DMS153 treated with DMSO at 0.1 percent for 48 hours (cell line): ENCODE measurements around the gene MDH1B.
A peak's percentile ranks its signal among the peaks of the same experiment; 100 is the strongest.
"Not testable (repeated sequence)": the region's sequence is repeated elsewhere in the genome, so short reads cannot be mapped to it uniquely, and the experiment has no call there.

Experiments
- DNase-seq: peaks from one replicate; lab custom pipeline; 2025; ENCODE audit not compliant: unreplicated experiment; lab: John Stamatoyannopoulos, UW

MDH1B gene

DNA sequence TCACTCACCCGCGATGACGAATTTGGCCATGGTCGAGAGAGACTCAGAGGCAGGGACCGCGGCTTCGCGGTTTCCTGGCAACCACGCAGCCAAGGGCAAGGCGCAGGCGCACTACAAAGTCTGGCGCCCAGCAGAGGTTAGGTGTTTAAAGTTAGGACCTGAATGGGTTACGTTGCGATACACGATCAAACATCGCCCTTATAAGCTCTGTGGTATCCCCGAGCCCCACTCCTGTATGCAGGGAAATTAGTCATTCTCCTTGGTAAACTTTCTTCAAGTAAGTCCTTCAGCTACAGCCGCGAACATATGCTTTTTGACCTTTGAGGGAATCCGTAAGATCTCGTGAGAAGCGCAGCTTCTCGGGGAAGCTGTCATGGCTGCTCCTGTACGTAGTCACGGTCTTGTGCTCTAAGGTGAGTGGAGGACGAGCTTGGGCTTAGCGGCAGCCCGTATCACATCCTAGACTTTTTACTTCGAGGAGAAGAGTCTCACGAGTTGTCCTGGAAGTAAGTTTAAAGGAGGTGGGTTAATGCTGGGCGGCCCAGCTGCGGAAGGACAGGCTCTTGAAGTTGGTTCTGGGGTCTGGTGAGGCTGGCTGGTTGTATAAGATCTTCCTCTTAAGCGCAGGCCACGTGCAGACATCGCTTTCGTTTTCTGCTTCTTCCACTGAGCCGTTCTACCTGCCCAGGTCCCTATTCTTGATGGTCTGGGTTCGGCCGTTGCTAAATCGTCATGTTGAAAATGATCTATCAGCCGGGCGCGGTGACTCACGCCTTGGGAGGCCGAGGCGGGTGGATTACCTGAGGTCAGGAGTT, at the start of gene MDH1B, which contains the start of gene FASTKD2:
MDH1B (minus strand) TSS at position 87 of the 815 bp plus-strand sequence; CDS start at position 30, 57 bp downstream.
FASTKD2 (plus strand) TSS at position 365 of the 815 bp plus-strand sequence. CDS start 1,088 bp downstream, outside the sequence.
- DNase-seq: peak; percentile 92

DNA sequence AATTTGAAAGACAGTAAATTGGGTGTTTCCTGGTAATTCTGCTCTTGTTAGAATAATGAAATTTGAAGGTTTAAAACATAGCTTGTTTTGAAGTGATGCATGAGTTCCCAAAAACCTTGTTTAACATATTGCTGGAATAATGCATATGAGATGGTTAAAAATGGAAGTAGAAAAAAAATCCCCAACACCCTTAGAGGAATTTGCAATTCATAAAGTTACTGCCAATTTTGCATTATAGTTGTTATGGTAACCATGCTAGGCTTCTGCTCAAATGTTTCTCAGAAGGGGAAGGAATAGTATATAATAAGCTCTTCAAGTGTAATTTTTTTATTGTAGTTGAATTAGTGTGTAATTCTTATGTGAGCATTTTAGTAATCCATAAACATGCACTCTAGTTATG, 49.4 kb upstream of the MDH1B start:
- DNase-seq: no peak

DNA sequence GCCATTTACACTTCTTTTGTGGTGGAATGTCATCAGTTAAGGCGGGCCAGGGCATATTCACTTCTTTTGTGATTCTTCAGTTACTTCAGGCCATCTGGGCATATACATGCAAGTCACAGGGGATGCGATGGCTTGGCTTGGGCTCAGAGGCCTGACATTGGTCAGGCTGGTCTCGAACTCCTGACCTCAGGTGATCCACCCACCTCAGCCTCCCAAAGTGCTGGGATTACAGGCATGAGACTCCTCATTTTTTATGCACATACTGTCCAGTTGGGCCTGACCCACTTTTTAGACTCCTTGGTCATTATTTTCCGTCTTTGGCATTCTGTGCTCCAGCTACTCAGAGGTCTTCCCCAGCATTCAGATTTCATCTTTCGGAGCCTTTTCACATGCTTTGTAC, 47.3 kb upstream of the MDH1B start:
- not testable (repeated sequence) for DNase-seq

DNA sequence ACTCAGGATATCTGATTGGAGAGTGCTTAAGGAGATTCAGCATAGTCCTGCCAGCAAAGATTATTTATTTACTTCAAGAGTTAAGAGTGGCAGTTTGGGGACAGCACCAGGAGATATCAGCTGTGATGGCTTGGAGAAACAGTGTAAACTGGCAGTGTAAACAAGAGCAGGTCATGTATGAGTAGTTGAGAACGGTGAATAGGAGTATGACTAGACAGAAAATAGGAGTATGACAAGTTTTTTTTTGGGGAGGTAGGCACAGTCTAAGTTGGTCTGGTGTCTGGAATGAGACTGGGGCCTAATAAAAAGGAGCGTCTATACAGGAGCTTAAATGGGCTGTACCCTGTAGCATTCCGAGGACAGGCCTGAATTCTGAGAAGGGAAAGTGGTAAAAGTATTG, 42.5 kb upstream of the MDH1B start:
- DNase-seq: not testable (repeated sequence)

DNA sequence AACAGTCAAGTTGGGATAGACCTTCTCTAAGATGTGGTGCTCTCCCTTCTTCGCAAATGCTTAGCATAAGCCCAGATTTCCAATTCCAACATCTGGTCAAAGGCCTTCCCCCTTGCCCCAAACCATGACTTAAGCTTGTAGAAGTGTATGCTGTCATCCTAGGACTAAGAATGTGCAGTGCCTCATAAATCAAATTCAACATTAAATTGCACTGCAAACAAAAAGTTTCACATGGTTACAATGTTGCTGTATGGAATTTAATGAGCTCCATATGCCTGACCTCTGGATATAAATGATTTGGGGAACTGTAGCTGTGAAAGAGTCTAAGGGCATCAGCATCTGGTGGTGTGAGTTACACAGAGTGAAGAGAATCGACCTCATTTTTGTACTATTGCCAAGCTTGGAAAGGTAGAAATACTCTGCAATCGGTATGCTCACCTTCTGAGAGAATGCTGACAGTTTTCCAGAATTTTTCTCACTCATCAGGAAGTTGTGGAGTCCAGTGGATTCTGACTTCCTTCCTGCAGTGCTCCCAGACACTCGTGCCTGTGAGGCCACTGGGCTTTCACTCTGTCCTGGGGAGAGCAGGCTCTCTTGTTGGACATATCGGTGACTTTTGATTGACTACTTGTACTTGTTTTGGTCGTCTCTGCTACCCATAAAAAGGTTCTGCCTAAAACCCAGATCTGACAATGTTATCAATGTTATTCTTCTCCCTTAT, 40.9 kb upstream of the MDH1B start:
- no peak for DNase-seq

DNA sequence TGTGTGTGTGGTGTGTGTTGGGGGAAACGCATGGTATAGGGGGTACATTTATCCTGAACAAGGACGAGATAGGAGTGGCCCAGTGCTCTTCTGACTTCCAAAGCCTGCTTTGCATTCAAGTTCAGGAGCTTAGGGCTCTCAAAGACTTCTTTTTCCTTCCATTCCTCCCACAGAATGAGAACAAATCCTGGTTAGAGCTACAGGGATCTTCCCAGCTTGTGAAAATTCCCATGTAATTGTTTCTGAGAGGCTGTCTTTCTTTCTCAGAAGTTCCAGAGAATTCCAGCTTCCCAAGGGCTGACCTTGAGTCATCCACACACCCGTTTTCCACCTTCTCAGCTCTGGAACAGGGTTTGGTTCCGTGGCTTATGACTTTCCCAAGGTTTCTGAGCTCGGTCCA, 39.2 kb upstream of the MDH1B start:
- no peak for DNase-seq

DNA sequence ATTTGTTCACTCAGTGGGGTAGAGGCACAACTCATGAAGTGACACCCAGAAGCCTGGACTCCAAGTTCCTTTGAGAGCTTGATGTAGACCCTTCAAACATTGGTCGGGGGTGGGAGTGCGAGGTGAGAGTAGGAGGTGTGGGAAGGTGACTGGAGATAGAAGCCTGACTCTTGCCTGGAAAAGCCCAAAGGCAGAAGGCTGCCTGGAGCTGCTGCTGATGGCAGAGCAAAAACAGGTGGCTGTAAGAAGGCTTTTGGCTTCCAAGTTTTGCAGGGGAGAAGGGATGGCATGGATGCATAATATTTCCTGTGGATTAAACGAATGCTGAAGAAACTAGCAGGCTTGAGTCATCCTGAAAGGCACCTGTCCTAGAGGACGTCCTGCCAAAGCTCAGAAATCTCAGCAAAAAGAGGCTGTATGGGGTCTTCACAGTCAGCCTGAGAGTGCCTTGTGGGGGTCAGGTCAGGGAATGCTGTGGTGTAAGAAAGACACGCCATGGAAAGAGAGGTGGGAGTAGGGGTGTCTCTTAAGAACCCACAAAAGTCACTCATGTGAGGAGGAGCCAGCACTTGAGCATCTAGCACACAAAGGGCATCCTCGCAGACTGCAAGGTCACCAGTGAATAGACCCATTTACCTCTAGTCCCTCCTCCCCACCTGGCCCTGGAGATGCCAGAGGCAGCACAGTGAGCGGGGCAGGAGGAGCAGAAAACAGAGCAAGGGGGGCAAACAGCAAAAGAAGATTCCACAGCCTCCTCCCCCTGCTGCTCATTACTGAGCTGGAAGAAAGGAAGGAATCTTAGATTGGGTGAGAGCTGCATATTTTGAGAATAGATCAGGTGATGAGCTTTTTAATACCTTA, 37.8 kb upstream of the MDH1B start:
- DNase-seq: no peak

DNA sequence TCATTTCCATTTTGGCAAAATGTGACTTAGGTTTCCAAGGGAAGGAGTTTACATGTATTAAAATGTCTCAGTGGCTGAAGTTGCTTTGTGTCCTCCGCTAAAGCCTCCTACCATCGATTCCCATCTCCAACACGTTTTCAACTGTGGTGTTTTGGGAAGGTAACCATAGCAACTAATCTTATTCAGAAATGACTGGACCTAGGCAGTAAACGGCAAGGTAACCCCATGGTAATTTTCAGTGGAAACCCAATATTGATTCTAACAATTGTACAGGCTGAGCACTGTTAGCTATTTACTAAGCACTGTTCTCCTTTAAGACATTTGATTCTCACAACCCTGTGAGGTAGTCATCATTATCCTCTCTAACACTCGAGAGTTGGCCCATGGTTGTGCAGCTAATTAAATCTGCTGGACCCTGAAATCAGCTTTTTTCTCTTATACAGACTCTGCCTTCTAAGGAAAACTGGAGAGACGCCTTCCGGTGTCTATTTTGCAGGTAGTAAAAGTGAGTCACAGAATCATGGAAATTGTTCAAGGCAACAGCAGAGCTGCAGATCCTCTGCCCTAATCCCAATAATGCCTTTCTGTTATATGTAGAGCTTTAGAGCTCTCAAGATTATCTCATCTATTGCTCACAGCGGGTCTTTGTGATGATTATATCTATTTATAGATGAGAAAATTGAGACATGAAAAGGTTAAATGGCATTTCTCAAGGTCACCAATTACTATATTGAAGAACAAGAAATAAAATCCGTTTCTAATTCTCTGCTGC, 36.5 kb upstream of the MDH1B start:
- DNase-seq: no peak

DNA sequence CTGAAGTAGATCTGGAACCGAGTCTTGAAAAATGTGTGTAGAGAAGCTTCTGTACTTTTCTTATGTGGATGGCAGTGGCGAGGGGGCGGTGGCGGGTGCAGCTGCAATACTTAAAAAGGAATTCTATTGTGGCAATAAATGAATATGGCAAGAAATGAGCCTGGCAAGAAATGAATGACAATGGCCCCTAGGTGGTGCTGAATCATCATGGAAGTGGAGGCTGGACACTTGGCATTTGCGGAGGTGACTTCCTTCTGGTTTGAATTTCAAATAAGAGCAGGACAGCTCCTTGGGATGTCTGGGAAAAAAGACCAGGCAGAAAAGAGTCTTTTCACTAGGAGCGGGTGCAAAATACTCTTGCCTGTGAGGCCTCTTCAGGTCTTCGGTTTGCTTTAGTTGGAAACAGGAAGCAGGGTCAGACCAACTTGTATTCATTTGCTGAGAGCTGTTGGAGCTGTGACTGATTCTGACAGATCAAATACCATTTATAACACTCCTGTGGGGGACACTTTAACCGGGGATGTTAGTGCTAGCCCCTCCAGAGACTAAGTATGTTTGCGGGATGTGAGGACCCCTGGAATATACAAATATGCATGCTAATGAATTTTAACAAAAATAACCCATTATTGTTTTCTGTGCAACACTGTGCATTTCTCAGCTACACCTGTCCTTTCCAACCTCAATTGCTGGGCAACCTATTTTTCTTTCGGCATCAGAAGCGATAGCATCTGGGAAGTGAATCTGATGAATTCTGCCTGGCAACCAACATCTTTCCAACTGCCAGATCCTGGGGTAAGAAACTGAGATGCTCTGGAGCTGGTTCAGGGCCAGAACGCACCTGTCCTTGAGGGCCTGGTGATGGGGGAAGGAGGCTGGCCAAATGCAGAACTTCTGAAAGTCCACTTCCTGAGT, 35.6 kb upstream of the MDH1B start:
- peak; percentile 49 for DNase-seq

DNA sequence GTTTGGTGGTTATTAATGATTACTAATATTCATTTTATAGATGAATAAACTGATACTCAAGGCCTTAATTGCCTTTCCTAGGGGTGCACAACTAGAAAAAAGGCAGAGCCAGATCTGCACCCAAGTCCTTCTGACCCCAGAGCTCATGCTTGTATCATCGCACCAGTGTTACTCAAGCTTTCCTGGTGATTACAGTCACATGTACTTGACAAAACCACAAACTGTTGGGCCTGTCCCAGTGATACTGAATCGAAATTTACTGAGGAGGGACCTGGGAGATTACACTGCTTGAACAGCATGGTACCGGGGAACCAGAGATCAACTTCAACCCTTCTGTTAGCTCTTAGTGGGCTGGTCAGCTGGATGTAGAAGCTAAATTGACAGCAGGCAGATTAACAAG, 34.0 kb upstream of the MDH1B start:
- no peak for DNase-seq

DNA sequence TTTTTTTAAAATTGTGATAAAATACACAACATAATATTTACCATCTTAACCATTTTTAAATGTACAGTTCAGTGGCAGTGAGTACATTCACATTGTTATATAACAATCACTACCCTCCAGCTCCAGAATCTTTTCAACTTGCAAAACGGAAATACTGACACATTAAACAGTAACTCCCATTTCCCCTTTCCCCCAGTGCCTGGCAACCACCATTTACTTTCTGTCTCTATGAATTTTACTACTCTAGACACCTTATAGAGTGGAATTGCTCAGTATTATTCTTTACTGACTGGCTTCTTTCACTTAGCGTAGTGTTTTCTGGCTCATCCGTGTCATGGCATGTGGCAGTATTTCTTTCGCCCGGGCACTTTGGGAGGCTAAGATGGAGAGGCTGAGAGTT, 32.9 kb upstream of the MDH1B start:
- DNase-seq: no peak

DNA sequence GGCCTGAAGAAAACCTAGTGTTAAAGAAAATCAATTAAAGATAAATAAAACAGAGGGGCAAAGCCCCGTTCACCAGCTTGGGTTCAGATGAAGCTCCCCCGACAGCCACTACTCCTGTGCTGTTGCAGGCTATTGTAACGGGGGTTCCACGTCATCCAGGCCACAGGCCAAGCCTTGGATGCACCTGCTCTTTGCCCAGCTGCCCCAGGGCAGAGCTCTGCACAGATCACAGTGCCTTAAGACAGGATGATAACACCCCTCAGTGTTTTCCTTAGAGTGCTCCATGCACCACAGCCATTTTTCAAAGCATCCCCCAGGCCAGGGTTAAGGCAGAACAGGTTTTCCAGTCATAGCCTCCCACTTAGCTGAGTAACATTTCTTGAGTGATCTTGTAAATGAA, 32.2 kb upstream of the MDH1B start:
- DNase-seq: no peak

DNA sequence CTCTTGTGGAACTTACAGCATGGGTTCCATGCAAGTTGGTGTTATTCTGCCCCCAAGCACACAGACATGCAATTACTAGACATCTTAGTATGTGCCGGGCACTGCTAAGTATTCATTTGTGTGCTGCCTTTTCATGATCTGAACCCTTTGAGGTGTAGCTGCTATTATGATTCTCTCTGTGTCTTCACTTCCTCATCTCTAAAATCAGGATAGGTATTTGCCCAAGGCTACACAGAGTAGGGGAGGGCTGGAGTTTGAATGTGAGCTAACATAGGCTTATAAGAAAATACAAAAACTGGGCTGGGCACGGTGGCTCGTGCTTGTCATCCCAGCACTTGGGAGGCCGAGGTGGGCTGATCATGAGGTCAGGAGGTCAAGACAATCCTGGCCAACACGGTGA, 27.5 kb upstream of the MDH1B start:
- no peak for DNase-seq

DNA sequence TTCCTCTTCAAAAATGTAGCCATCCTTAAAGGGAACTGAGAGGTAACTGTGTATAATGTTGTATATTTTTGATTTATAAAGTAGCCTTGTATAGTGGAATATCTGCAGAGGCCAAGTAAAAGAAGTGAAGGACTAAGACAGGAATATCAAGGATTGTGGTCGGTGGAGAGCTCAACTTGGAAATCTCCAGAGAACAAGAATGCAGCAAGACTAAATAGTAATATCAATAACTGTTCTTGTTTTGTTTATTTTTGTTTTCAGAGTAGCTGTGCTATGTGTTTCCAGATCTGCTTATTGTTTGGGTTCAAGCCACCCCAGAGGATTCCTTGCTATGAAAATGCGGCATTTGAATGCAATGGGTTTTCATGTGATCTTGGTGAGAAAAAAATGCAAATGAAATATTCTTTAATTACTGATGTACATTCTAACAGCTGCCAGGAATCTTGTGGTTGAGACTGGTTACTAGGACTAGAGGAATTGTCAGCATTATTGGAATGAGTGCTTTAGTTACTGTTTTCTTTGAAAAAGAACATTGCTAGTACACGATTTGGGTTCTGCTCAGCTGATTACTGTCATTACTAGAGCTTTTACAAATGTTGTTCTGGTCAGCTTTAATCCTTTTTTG, 25.3 kb upstream of the MDH1B start:
- no peak for DNase-seq

DNA sequence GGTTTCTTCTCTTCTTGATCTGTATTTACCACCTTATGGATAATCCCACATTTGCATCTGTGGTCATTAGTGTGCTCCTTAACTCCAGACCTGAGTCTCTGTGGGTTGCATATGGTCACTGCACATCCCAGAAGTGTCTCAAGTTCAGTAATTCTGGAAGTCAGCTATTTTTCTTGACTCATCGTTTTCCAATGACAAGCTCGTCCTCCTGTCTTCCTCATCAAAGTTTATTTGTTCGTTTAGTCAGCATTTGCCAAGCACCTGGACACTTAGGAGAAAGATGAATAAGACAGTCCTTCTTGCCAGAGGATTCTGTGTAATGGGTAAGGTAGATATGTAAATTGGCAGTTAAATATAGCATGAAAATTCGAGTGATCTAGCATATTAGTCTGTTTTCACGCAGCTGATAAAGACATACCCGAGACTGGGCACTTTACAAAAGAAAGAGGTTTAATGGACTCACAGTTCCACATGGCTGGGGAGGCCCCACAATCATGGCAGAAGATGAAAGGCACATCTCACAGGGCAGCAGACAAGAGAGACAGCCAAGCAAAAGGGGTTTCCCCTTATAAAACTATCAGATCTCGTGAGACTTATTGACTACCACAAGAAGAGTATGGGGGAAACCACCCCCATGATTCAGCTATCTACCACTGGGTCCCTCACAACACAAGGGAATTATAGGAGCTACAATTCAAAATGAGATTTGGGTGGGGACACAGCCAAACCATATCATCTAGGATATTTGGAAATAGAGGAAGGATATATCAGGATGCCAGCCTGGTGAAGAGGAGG, 19.6 kb upstream of the MDH1B start:
- no peak for DNase-seq

DNA sequence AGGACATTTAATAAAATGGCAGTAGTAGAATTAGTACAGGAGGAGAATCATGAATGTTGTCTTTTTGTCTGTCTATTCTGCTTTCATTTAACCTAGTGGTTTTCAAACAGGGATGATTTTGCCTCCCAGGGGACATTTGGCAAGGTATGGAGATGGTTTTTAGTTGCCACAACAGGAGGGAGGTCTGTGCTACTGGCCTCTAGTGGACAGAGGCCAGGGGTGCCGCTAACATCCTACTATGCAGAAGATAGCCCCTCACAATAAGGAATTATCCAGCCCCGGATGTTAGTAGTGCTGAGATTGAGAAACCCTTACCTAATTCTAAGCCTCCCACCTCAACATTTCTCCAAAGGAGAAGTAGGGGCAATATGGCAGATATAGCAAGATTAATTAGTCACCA, 18.6 kb upstream of the MDH1B start:
- DNase-seq: no peak

DNA sequence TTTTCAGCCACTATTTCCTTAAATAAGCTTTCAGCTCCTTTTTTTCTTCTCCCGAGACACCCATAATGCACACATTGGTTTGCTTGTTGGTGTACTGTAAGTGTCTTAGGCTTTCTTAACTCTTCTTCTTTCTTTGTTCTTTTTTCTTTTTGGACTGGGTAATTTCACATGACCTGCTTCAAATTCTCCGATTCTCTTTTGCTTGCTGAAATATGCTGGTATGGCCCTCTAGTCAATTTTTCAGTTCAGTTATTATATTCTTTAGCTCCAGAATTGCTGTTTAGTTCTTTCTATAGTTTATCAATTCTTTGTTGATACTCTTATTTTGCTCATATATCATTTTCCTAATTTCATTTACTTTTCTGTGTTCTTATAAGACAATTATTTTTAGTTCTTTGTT, 15.5 kb upstream of the MDH1B start:
- DNase-seq: no peak

DNA sequence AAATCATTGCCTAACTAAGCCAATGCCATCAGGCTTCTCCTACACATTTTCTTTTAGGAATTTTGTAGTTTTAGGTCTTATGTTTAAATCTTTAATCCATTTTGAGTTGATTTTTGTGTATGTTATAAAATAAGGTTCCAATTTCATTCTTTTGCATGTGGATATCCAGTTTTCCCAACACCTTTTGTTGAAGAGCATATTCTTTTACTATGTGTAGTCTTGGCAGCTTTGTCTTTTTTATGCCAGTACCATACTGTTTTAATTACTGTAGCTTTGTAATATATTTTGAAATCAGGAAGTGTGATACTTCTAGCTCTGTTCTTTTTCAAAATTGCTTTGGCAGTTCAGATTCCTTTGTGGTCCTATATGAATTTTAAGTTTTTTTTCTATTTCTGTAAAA, 11.3 kb upstream of the MDH1B start:
- no peak for DNase-seq
